Activated naive CD4-positive, alpha-beta T cell treated with anti-CD3 and anti-CD28 coated beads, Interleukin-2, amount 10 ng/mL, durations not matched to agents 5 hours and 36 hours (primary cell): Measurements from ENCODE around the gene MPP4. TPM values are rescaled to one million over a fixed set of nuclear protein-coding genes. Genes with fewer than 3 reads are reported as not detected.

Experiments
- total RNA-seq, 2 experiments: library from RNA; stranded (reverse); gene quantifications; one replicate each; pipeline ENCODE4 v1.2.3, GENCODE V29; 2021

MPP4 gene, protein sequence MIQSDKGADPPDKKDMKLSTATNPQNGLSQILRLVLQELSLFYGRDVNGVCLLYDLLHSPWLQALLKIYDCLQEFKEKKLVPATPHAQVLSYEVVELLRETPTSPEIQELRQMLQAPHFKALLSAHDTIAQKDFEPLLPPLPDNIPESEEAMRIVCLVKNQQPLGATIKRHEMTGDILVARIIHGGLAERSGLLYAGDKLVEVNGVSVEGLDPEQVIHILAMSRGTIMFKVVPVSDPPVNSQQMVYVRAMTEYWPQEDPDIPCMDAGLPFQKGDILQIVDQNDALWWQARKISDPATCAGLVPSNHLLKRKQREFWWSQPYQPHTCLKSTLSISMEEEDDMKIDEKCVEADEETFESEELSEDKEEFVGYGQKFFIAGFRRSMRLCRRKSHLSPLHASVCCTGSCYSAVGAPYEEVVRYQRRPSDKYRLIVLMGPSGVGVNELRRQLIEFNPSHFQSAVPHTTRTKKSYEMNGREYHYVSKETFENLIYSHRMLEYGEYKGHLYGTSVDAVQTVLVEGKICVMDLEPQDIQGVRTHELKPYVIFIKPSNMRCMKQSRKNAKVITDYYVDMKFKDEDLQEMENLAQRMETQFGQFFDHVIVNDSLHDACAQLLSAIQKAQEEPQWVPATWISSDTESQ
- total RNA-seq, result not detected

DNA sequence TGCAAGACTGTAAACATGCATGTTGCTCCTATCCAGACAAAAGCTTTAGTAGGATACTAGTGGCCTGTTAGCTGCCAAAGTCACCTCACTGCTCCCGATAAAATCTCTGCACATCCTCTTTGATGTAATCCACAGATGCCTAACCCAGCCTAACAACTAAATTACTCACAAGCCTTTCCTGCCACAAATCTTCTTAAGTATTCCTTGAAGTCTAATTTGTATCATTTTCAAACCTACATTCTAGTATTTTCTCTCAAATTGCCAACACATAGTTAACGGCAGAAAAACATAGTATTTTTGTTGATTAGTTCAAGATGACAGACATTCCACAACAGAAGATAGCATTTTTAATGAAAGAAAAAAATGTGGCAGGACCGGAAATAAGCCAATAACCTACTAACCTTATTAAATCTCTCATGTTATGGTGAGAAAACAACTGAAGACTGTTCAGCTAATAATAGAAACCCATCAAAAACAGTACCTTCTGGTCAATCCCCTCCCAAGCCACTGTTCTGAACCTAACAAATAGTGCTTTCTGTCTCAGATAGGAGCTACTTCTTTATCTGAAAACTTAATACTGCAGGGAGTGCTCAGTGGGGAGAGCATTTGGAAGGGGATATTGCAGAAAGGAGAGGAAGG is at the start of gene MPP4:
TSS of gene MPP4 (minus strand) at position 57 of the 639 bp plus-strand sequence. CDS start 4,690 bp downstream, outside the sequence.

DNA sequence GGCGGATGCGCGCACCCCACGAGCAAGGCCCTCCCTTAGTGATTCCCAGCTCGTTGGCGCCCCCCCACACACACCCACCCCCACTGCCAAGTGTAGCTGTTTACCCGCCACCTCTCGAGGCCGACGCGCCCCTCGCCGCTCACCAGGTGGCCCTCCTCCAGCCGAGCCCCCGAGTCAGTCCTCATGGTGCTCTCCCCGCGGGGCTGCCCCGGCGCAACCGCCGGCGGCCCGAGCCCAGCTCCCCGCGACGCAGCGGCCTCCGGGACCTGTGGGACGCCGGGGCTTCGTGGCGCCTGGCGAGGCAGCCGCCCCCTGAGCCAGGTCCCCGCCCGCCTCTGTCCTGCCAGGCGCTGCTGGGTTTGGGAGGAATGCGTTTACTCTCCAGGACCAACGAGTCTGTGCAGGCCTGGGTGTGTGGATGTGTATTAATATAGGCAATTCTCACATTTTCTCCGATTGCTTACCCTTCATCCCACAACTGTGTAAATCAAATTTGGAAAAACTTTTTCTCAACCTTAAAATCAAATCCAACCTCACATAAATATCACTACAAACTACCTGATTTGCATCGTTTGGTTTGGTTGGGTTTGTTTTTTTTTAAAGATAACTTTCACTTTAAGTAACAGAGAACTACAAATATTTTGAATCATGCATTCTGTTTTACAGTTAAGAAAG is 55.1 kb downstream of the MPP4 start, which contains the start of gene TMEM237:
TSS of gene TMEM237 (minus strand) at position 288 of the 675 bp plus-strand sequence. CDS start at position 185, 103 bp downstream.

Other genes starting within 250 kb of the MPP4 start
- 10 to 100 TPM; 53.4 to 60.1 TPM for gene TRAK2, start 247.2 kb downstream of the MPP4 start, total RNA-seq
- gene STRADB, start 246.9 kb downstream of the MPP4 start, total RNA-seq, result 10 to 100 TPM; 31.3 to 38.7 TPM
- gene TMEM237, start 55.1 kb downstream of the MPP4 start, total RNA-seq, result 10 to 100 TPM; 15.8 to 17.4 TPM
- 10 to 100 TPM; 11.4 to 12.7 TPM for gene ALS2, start 82.3 kb upstream of the MPP4 start, total RNA-seq
- gene CDK15, start 107.9 kb upstream of the MPP4 start, total RNA-seq, result not detected